Activated T-cell treated with anti-CD3 and anti-CD28 coated beads, Interleukin-2, amount 50 U/mL, for 72 hours (primary cell): Measurements from ENCODE around the gene SMYD1. TPM values are rescaled to one million over a fixed set of nuclear protein-coding genes. Genes with fewer than 3 reads are reported as not detected.

Experiments used
- ATAC-seq, 2 donors: fragments of 150-1000 bp; cut with Tn5 transposase; replicated peaks in 1 of 2; 2 replicates each; pipeline ENCODE4 v1.10.0; 2021; ENCODE audit warnings: moderate library complexity in 2 of 2, mild to moderate bottlenecking in 1 of 2
- DNase-seq, 2 donors: peaks; one replicate each; pipeline ENCODE4 v3.0.0; 2021 to 2022; ENCODE audit warnings: mixed read lengths in 1 of 2
- H3K27ac Mint-ChIP-seq: one replicate; pipeline ENCODE4 v1.8.0; 2022; ENCODE audit warnings: mild to moderate bottlenecking, moderate library complexity, mixed read lengths
- H3K27me3 Mint-ChIP-seq: one replicate; pipeline ENCODE4 v1.8.0; 2022; ENCODE audit warnings: low read depth, mixed read lengths
- H3K36me3 Mint-ChIP-seq, 2 donors: one replicate each; pipeline ENCODE4 v1.8.0; 2022; ENCODE audit warnings: mixed read lengths in 2 of 2, mild to moderate bottlenecking in 1 of 2; ENCODE audit not compliant: insufficient read depth in 2 of 2
- H3K4me1 Mint-ChIP-seq: one replicate; pipeline ENCODE4 v1.8.0; 2022; ENCODE audit warnings: low read depth, mixed read lengths
- H3K4me3 Mint-ChIP-seq, 2 donors: one replicate each; pipeline ENCODE4 v1.8.0; 2022; ENCODE audit warnings: mild to moderate bottlenecking in 2 of 2, mixed read lengths in 2 of 2, moderate library complexity in 2 of 2
- H3K9me3 Mint-ChIP-seq, 2 donors: one replicate each; pipeline ENCODE4 v1.8.0; 2022; ENCODE audit warnings: mixed read lengths in 2 of 2
- total RNA-seq, 2 donors: library from RNA; stranded (reverse); gene quantifications; one replicate each; pipeline ENCODE4 v1.2.3, GENCODE V29; 2022

Gene SMYD1
- total RNA-seq, 2 donors from 2014 or later = not detected

DNA sequence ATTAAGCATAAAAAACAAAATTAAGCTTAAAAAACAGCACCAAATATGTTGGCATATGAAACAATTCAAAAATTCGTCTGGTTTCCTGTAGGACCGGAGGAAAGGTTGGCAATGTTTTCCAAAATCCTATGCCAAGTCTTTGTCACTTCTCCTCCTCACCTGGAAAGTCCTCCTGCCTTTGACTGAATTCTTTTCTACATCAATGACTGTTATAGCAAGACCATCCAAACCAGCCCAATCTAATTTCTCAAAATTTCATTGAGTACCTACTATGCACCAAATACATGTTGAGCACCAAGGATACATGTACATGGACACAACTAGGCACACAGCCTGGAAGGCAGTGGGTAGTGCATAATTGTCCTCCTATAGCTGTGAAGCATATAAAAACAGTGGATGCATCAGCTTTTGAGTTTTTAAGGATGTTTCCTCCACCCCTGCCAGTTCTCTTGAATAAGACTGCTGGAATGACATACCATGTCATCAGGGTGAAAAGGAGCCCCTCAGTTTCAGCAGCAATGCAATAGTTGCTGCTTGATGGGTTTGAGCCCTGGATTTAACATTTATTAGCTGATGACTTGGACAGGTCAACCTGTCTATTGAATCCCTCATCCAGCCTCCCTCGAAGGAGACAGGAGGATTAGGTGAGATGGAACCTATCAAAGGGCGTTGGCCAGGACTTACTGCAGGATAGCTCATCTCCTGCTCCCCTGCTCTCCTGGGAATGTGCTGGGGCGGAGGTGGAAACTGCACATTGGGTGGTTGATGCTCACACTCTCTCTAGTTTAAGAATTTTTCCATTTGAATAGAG, 55.7 kb downstream of the SMYD1 start:
- H3K36me3 Mint-ChIP-seq = no peaks in the 10 kb centered on the region
- no peak overlapping the region for H3K27ac Mint-ChIP-seq
- ATAC-seq (no peak), DNase-seq (no peak)
- no peaks in the 10 kb centered on the region for H3K9me3 Mint-ChIP-seq
- H3K4me1 Mint-ChIP-seq = no peaks in the 10 kb centered on the region
- H3K4me3 Mint-ChIP-seq = no peak overlapping the region
- H3K27me3 Mint-ChIP-seq = no peaks in the 10 kb centered on the region

DNA sequence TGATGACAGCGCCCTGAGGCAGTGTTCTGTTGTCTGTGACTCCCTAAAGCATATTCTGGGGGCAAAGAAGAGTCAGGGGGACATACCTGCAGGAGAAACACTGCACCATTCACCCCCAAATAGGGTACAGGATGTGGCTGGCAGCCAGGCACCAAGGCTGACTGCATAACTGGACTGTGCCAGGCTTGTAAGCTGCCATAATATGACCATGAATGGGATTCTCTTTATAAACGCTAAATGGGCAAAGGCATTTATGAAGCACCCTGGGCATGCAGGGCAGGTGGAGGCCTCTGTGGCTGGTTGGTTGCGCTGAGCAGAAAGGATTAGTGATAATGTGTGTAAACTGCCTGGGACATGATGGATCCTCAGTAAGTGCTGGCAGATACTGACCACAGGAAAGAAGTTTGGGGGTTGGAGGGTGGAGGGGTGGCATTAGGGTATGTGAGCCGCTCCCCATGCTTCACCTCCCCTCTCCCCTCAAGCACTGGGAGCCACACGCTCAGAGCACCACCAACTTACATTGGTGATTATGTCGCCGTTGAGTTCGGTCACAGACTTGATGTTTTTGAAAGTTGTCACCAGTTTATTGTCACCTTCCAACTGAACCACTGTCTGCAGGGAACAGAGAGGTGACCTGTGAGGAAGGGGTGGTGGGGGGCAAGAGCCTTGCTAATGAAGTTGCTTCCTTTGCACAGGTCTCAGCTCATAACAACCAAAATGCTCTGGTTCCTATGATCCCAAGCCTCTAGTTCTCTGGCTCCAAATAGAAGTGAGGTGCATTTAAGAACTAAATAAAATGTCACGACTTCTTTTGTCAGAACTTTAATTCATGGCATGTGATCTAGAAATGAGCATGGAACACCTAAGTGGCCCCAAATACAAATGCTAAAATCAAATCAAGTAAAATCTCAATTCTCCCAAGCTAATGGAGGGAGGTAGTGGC, 56.6 kb downstream of the SMYD1 start:
- DNase-seq (no peak), ATAC-seq (no peak)
- no peaks in the 10 kb centered on the region for H3K4me1 Mint-ChIP-seq
- H3K9me3 Mint-ChIP-seq = no peaks in the 10 kb centered on the region
- no peaks in the 10 kb centered on the region for H3K27me3 Mint-ChIP-seq
- H3K36me3 Mint-ChIP-seq = no peaks in the 10 kb centered on the region
- no peak overlapping the region for H3K4me3 Mint-ChIP-seq
- no peak overlapping the region for H3K27ac Mint-ChIP-seq

DNA sequence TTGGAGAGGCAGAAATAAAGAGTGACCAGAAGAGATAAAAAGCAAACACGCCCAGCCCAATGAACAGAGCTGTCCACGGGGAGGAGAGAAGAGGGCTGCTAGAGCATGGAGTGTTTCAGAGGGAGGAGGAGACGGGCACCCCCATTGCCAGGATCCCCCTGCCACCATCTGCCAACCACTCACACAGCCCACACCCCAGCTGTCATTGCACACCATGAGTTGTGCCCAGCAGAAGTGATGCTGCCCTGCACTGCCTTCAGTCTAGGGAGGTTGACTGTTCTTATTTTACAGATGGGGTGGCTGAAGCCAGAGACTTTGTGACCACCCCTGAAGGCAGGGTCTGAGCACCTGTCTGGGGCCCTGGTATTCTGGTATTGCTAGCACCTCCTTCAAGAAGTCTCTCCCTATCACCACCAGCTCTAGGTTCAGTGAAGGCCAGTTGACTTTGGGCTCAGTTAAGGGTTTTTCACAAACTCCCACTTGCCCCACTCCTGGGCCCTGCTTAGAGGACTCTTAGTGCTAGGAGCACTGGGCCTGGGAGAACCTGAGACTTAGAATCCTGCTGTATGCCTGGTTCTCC, 57.8 kb downstream of the SMYD1 start:
- Mint-ChIP-seq H3K27me3 (no peaks in the 10 kb centered on the region), H3K36me3 (no peaks in the 10 kb centered on the region), H3K9me3 (no peaks in the 10 kb centered on the region), H3K4me3 (no peak overlapping the region), H3K4me1 (no peaks in the 10 kb centered on the region), H3K27ac (no peak overlapping the region)
- ATAC-seq (no peak), DNase-seq (no peak)

DNA sequence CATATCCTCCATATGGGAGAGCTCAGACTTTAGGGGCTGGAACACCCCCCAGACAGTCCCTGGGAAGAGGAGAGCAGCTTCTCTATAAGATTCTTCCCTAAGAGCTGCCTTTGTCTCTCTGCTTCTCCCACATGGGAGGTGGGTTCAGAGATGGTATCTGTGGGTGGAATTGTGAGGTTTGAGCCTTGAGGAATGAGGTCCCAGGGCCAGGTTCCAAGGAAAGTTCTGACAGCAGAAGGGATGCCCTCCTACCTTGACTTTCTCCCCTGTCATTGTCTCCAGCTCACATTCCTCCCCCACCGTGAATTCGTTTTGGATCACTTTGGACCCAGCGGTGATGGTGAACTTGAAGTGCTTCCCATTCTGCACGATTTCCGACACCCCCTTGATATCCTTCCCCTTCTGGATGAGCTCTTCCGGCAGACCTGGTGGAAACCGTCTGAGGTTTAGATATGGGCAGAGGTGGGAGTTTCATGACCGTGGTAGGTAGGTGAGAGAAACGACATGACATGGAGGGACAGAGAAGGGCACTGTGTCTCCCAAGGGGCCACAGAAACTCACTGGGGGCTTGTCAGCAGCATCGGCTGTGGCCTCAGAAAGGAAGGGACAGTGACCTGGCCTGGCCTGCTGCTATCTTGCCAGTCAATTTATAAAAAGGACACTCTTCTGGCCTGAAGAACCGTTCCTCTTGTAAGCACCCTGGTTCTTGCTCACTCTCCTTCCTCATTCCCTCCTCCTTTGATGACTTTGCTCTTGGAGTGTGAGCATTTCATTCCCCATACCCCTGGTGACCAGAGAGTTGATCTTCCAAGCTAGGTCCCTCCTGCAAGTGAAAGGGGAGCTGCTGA, 58.5 kb downstream of the SMYD1 start:
- Mint-ChIP-seq H3K27ac (no peak overlapping the region), H3K27me3 (no peaks in the 10 kb centered on the region), H3K4me3 (no peak overlapping the region), H3K4me1 (no peaks in the 10 kb centered on the region), H3K9me3 (no peaks in the 10 kb centered on the region), H3K36me3 (no peaks in the 10 kb centered on the region)
- ATAC-seq (no peak), DNase-seq (no peak)

DNA sequence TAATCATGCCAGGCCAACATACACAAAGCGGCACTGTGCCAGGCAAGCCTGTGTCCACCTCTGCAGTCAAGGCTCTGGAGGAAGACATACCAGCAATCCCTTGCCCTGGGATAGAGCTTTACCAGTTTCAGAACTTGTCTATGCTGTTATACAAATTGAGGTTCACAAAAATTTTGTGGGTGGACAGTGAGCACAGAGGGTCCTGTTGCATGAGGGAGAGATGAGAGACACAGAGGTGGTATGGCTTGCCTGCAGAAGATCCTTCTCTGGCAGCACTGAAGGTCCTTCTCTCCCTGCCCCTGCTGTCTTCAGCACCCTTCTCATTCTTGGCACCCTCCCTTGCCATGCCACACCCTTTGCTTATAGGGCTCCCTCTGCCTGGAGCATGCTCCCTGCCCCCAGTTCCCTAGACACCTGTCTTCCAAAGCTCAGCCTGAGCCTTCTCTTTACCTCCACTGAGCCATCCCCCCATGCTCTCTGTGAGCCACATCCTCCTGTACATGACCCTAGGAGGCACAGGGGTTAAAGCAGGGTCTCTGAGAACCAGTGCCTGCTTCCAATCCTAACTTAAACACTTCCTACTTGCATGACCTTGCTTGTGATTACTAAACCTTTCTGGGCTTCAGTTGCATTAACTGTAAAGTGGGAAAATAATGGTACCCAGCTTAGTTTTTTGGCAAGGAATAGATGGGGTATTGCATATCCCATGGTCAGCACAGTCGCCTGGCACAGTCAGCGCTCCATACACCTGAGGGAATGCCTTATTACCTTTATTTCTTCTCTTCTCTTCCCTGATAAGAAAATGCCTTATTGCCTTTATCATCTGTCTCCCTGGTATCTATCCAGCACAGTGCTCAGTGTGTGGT, 59.4 kb downstream of the SMYD1 start:
- Mint-ChIP-seq H3K9me3 (no peaks in the 10 kb centered on the region), H3K27ac (no peak overlapping the region), H3K36me3 (no peaks in the 10 kb centered on the region), H3K27me3 (no peaks in the 10 kb centered on the region), H3K4me1 (no peaks in the 10 kb centered on the region), H3K4me3 (no peak overlapping the region)
- DNase-seq = no peak
- ATAC-seq = no peak

DNA sequence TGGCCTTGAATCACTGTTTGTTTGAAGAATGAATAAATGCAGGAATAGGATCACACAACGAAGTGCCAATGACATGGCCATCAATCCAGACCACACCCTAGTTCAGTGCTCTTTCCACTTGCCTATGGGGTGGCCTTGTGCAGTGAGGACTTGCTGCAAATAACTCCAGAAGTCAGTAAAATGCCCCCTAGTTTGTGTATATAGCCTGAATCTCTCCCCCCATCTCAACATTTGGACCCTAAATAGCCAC, 59.9 kb downstream of the SMYD1 start:
- no peak overlapping the region for H3K27ac Mint-ChIP-seq
- H3K36me3 Mint-ChIP-seq = no peaks in the 10 kb centered on the region
- no peaks in the 10 kb centered on the region for H3K27me3 Mint-ChIP-seq
- ATAC-seq (no peak), DNase-seq (no peak)
- H3K4me3 Mint-ChIP-seq = no peak overlapping the region
- H3K9me3 Mint-ChIP-seq = no peaks in the 10 kb centered on the region
- no peaks in the 10 kb centered on the region for H3K4me1 Mint-ChIP-seq

DNA sequence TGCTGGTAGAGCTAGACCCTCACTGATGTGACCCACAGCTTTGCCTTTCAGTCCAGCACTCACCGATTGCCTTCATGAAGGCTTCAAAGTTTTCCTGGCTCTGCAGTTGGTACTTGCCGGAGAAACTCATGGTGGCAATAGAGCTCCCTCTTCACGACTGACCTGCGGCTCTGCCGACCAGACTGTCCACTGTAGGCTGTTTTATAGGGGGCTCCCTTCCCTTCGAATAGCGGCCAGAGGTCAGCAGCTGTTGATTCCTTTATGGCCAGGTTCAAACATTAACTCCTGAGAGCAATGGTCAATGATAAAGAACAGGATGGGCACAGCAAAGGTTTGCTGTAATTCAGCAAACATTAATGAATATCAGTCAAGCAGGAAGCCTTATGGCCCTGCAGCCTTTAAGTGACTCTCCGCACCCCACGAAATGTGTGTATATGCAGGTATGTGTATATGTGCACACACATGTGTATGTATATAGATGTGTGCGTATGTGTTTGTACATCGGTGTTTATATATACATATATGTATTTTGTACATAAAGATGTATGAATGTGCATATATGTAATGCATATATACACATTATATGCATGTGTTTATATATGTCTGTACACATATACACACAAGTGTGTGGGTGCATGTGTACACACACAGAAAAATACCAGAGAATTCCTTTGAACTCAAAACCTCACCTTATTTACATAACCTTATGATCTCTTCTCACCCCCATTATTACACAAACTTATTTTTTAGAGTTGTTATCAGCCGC, 60.4 kb downstream of the SMYD1 start, which contains the start of gene FABP1:
FABP1 (minus strand) TSS at position 175 of the 766 bp plus-strand sequence; CDS start at position 130, 45 bp downstream.
- Mint-ChIP-seq H3K9me3 (no peaks in the 10 kb centered on the region), H3K4me3 (no peak within 1 kb of the TSS), H3K36me3 (no peaks in the 10 kb centered on the region), H3K27me3 (no peaks in the 10 kb centered on the region), H3K27ac (no peak within 1 kb of the TSS), H3K4me1 (no peaks in the 10 kb centered on the region)
- DNase-seq = no peak
- ATAC-seq = no peak

DNA sequence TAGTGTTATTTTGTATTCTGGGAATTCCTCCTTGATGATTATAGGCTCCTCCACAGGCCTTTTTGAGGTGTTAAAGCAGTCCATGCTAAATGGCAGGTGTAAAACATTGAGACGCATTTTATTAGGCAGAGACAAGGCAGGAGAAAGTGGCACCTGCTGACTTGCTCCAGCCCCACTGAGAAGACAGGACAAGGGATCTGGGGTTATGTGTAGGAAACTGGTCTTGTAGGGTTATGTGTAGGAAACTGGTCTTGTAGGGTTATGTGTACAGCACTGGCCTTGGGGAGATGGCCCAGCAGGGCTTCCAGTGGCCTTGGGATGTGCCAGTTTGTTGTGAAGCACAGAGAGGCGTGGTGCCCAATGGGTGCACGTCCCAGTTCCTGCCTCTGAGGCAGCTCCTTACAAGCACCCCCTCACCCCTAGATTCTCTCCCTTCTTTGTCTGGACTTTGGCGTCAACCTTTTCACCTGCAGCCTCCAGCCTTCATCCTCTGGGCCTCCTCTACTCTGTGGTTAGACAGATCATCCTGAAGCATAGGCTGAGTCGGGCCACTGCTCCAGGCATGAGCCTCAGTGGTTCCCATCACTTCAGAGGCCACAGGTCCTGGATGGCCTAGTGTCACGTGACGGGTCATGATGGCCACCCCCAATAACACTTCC, 61.2 kb downstream of the SMYD1 start:
- H3K4me1 Mint-ChIP-seq = no peaks in the 10 kb centered on the region
- no peak for ATAC-seq
- no peak overlapping the region for H3K4me3 Mint-ChIP-seq
- no peaks in the 10 kb centered on the region for H3K27me3 Mint-ChIP-seq
- no peak overlapping the region for H3K27ac Mint-ChIP-seq
- no peaks in the 10 kb centered on the region for H3K9me3 Mint-ChIP-seq
- DNase-seq = no peak
- no peaks in the 10 kb centered on the region for H3K36me3 Mint-ChIP-seq

DNA sequence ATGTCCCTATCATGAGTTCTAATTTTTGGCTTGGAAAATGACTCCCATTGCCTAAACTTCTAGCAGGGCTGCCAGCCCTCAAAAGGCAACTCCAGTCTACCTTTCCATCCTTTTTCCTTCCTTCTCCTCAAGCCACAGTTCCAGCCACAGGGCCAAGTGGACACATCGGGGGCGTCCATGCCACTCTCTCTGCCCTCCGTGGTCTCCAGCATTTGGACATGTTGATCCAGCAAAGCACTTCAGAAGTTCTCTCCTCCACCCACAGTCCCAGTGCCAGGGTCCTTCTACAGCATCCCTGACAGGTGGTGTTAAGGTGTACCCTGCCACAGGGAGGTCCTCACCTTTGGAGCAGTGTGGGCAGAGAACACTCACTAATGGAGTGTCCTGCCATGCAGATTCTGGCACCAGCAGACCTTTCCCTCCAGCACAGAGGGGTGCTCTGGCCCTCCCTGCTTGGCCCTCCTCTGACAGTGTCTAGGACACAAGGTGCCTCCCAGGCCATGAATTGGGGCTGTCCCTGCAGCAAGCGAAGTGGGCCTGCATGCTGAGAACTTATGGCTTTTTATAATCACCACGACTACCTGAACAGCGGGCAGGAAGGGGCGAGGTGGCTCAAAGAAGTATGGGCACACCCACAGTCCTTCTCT, 61.8 kb downstream of the SMYD1 start:
- Mint-ChIP-seq H3K4me1 (no peaks in the 10 kb centered on the region), H3K9me3 (no peaks in the 10 kb centered on the region), H3K27me3 (no peaks in the 10 kb centered on the region), H3K36me3 (no peaks in the 10 kb centered on the region), H3K27ac (no peak overlapping the region), H3K4me3 (no peak overlapping the region)
- no peak for DNase-seq
- ATAC-seq = no peak

DNA sequence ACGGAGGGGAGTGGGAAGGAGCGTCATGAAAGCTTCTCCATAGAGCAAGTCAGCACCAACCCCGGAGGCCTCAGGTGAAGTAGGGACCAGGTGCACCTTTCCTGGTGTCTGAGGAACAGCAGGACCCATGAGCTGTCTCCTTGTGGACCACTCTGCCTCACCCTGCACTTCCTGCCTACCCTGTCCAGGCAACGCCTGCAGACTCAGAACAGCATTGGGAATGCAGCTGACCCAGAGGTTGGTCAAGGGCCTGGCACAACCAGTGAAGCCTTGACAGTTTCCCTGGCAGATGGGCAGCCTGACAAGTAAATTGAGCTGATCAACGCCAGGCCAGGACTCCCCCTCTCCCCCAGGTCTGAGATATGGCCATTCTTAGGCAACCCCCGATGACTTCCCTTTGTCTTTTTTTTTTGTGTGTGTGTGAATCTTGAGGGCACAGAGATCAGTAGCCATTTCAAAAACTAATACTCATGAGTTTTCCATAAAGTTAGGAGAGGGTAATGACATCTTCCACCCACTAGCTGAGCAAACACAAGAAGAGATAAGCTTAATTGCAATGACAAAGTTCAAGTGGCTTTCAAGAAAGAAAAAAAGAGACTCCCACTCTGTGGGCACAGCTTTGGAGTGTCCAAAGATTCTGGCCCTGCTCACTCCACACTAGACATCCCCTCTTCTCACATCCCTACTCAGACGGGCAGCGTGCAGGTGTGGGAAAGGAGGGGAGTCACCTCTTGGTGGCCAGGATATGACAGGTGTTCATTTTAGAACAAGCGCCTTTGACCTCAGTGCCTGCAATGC, 63.8 kb downstream of the SMYD1 start:
- no peaks in the 10 kb centered on the region for H3K4me1 Mint-ChIP-seq

More for the DNA sequence above, 63.8 kb downstream of the SMYD1 start:
- no peak for DNase-seq
- ATAC-seq = no peak
- no peak overlapping the region for H3K27ac Mint-ChIP-seq
- H3K27me3 Mint-ChIP-seq = peaks cover 12% of the 10 kb centered on the region
- no peaks in the 10 kb centered on the region for H3K9me3 Mint-ChIP-seq
- H3K4me3 Mint-ChIP-seq = no peak overlapping the region
- H3K36me3 Mint-ChIP-seq = no peaks in the 10 kb centered on the region
